ENCODE data around the gene CAMK2D. TPM values are rescaled to one million over a fixed set of nuclear protein-coding genes. Genes with fewer than 3 reads are reported as not detected.

CAMK2D gene
- total RNA-seq, 1 experiment from 2014 or later: 22.1 TPM

DNA sequence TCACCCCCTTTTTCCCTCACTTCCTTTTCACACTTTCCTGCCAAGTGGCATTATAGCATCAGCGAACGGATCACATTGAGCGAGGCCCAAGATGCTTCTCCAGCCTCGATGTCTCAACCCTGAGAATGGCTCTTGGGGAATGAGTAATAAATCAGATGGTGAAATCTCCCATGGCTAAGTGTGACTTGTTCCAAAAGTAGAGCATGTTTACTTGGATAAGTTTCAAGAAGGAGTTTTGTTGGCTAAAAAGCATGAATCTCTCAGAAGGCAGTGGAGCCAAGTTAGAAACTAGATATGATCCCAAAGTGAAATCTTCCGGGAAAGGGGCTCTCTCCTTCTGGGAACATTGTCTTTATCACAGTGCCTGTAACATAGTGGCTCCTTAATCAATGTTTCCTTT lies 316.3 kb downstream of the CAMK2D start:
- Mint-ChIP-seq H3K27me3 (ENCODE audit: unreplicated experiment) (no peaks in the 10 kb centered on the region), H3K4me1 (ENCODE audit: low read depth, unreplicated experiment) (peaks cover 24% of the 10 kb centered on the region), H3K27ac (ENCODE audit: unreplicated experiment) (peak overlapping the region; percentile 79), H3K4me3 (ENCODE audit: low read depth, unreplicated experiment) (no peak overlapping the region), H3K9me3 (ENCODE audit: low read depth, unreplicated experiment) (no peaks in the 10 kb centered on the region), H3K36me3 (ENCODE audit: insufficient read depth, unreplicated experiment) (no peaks in the 10 kb centered on the region)
- TF ChIP-seq, protein P1, sequence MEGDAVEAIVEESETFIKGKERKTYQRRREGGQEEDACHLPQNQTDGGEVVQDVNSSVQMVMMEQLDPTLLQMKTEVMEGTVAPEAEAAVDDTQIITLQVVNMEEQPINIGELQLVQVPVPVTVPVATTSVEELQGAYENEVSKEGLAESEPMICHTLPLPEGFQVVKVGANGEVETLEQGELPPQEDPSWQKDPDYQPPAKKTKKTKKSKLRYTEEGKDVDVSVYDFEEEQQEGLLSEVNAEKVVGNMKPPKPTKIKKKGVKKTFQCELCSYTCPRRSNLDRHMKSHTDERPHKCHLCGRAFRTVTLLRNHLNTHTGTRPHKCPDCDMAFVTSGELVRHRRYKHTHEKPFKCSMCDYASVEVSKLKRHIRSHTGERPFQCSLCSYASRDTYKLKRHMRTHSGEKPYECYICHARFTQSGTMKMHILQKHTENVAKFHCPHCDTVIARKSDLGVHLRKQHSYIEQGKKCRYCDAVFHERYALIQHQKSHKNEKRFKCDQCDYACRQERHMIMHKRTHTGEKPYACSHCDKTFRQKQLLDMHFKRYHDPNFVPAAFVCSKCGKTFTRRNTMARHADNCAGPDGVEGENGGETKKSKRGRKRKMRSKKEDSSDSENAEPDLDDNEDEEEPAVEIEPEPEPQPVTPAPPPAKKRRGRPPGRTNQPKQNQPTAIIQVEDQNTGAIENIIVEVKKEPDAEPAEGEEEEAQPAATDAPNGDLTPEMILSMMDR (IDR thresholded peaks at IDR 0.05; ENCODE audit: unreplicated experiment): no peak
- intact Hi-C loops (cut with micrococcal nuclease; ENCODE audit: unreplicated experiment): no loop called here
- DNase-seq: no peak
- CTCF ChIA-PET: no interaction called here
- no TSS peak for BruUV-seq (replicated peaks)

DNA sequence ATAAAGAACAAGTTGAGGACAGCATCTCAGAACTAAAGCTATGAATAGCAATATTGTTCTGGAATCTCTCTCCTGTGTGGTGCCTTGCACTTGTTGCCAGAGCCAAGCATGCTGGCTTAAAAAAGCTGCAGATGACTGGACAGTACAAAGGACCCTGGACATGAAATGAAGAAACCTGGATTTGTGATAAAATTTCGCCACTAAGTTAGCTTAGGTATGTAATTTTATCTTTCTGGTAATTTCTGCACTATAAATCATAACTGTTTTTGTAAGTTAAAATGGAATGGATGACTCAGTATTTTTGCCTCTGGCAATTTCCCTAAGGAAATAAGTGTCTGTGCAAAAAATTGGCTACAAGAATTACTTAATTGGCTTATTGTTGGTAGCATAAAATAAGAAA lies 317.2 kb downstream of the CAMK2D start:
- H3K4me3 Mint-ChIP-seq (ENCODE audit: low read depth, unreplicated experiment): no peak overlapping the region
- no TSS peak for BruUV-seq (replicated peaks)
- peaks cover 24% of the 10 kb centered on the region for H3K4me1 Mint-ChIP-seq (ENCODE audit: low read depth, unreplicated experiment)
- intact Hi-C loops (cut with micrococcal nuclease; ENCODE audit: unreplicated experiment): no loop called here
- H3K27ac Mint-ChIP-seq (ENCODE audit: unreplicated experiment): peak overlapping the region; percentile 69
- H3K9me3 Mint-ChIP-seq (ENCODE audit: low read depth, unreplicated experiment): no peaks in the 10 kb centered on the region
- no peaks in the 10 kb centered on the region for H3K27me3 Mint-ChIP-seq (ENCODE audit: unreplicated experiment)
- no peak for DNase-seq
- CTCF ChIA-PET: interaction anchor here (0.7 kb wide), 1 partner anchor 344 kb away, joined by 21 read pairs; no protein-coding TSS in a partner anchor
- no peaks in the 10 kb centered on the region for H3K36me3 Mint-ChIP-seq (ENCODE audit: insufficient read depth, unreplicated experiment)
- TF ChIP-seq, protein P1 (IDR thresholded peaks at IDR 0.05; ENCODE audit: unreplicated experiment): no peak

DNA sequence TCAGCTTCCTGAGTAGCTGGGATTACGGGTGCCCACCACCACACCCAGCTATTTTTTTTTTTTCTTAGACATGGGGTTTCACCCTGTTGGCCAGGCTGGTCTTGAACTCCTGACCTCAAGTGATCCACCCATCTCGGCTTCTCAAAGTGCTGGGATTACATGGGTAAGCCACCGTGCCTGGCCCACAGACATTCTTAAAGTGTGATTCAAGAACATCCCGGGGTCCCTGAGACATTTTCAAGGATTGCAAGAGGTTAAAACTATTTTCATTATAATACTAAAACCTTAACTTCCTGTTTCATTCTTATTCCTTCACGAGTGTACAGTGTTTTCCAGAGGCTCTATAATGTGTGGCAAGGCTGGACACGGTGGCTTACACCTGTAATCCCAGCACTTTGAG lies 318.7 kb downstream of the CAMK2D start:
- H3K36me3 Mint-ChIP-seq (ENCODE audit: insufficient read depth, unreplicated experiment): no peaks in the 10 kb centered on the region
- no peaks in the 10 kb centered on the region for H3K9me3 Mint-ChIP-seq (ENCODE audit: low read depth, unreplicated experiment)
- no peak overlapping the region for H3K27ac Mint-ChIP-seq (ENCODE audit: unreplicated experiment)
- CTCF ChIA-PET: no interaction called here
- TF ChIP-seq, protein P1 (IDR thresholded peaks at IDR 0.05; ENCODE audit: unreplicated experiment): no peak
- peaks cover 24% of the 10 kb centered on the region for H3K4me1 Mint-ChIP-seq (ENCODE audit: low read depth, unreplicated experiment)
- DNase-seq: no peak
- intact Hi-C loops (cut with micrococcal nuclease; ENCODE audit: unreplicated experiment): no loop called here
- BruUV-seq (replicated peaks): no TSS peak
- no peaks in the 10 kb centered on the region for H3K27me3 Mint-ChIP-seq (ENCODE audit: unreplicated experiment)
- H3K4me3 Mint-ChIP-seq (ENCODE audit: low read depth, unreplicated experiment): no peak overlapping the region

DNA sequence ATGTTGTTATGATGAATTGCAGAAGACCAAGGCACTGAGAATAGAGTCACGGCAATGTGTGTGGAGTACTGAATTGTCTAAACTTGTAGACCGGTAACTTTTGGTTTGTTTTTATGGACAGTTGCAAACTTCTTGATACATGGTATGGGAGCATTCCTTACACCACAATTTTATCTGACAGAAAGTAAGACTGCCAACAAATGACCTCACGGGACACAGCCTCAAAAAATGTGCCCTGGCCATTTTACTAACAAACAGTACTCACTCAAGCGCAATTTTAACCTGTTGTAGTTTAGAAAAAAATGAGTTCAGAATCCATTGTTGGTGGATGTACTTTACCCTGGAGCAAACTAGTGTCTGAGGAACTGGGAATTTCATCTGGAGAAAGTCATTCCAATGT lies 321.2 kb downstream of the CAMK2D start:
- intact Hi-C loops (cut with micrococcal nuclease; ENCODE audit: unreplicated experiment): no loop called here
- H3K4me1 Mint-ChIP-seq (ENCODE audit: low read depth, unreplicated experiment): peaks cover 33% of the 10 kb centered on the region
- H3K27me3 Mint-ChIP-seq (ENCODE audit: unreplicated experiment): no peaks in the 10 kb centered on the region
- no peak overlapping the region for H3K4me3 Mint-ChIP-seq (ENCODE audit: low read depth, unreplicated experiment)
- H3K36me3 Mint-ChIP-seq (ENCODE audit: insufficient read depth, unreplicated experiment): peaks cover 5% of the 10 kb centered on the region
- H3K9me3 Mint-ChIP-seq (ENCODE audit: low read depth, unreplicated experiment): no peaks in the 10 kb centered on the region
- DNase-seq: no peak
- CTCF ChIA-PET: no interaction called here
- H3K27ac Mint-ChIP-seq (ENCODE audit: unreplicated experiment): no peak overlapping the region
- TF ChIP-seq, protein P1 (IDR thresholded peaks at IDR 0.05; ENCODE audit: unreplicated experiment): no peak
- no TSS peak for BruUV-seq (replicated peaks)

Measured in Calu3 (cell line).